ENCODE results near the gene PPM1F.
A peak's percentile ranks its signal among the peaks of the same experiment; 100 is the strongest.

The PPM1F gene

DNA sequence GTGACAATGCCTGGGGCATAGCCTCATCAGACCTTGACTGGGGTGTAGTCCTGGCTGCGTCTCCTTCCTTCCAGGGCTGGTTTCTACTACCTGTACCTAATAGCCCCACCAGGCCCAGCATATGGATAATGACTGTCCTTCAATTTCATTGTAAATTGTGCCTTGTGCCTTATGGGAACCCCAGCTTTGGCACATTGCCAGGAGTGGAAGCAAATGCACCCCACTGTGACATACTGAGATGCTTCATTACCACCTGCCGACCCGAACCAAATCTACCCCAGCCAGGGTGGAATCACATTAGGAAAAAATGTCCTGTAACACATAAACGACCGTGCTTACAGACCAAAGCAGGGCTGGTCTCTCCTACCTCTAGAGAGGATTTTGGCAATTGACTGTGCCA, 22.6 kb upstream of the PPM1F start:
- peak in 1 of 2 experiments; percentile 6 for DNase-seq

DNA sequence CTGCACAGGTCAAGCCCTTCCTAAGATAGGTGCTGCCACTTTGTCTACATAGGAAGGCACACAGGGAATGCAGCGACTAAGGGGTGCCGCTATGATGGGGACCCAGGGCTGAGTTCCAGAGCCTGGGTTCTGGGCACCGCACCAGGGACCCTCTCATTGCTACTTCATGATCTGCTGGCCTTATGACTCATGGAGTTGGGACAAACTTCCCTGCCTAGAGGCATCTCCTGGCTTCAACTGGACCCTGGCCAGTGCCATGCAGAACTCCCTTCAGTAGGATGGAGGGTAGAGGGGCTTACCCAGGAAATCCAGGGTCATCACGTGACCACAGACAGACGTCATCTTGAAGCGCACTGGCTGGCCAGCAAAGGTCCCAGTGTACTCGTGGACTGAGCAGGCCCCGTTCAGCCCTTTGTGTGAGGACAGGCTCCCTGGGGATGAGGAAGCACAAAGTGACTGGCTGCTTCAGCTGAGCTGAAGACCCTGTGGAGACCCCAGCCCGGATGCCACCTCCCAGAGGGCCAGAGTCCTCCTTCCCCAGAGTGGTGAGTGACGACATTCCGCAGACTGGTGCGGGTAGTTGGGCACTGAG, 21.5 kb upstream of the PPM1F start:
- DNase-seq = no peak

DNA sequence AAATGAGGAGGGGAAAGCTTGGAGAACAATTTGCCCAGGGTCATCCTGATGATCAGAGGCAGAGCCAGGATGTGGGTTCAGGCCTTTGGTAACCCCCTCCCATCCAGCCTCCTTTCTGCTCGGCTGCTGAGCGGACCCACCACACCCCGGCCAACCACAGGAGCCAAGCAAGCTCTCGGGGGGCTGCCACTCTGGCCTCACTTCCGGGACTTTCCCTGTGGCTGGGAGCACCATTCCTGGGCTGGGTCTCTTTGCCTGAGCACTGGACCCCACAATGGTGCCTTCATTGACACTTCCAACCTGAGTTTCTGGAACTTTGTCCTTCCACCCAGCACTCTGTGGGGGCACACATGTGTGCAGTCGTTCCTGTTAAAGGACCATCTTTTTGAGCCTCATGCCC, 20.2 kb upstream of the PPM1F start:
- DNase-seq = no peak

DNA sequence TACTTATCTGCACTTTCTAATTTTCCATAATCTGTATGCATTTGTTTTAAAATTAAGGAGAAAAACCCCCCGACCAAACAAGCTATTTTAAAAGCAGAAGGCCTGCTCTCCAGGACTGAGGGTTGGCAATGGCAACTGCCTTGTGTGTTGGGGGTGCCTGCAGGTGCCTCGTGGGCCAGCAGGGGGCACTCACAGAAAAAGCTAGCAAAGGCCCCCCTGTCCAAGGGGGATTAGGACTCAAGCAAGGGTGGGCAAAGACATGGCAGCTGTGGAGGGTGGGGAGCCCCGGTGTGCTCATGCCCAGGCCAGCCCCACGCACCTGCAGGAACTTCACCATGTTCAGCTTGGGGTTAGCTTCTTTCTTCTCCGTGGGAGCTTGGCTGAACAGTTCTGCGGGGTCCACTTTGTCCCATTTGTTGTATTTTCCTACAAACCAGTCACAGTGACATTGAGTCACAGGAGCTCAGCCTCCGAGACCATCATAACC, 19.7 kb upstream of the PPM1F start:
- no peak for DNase-seq

DNA sequence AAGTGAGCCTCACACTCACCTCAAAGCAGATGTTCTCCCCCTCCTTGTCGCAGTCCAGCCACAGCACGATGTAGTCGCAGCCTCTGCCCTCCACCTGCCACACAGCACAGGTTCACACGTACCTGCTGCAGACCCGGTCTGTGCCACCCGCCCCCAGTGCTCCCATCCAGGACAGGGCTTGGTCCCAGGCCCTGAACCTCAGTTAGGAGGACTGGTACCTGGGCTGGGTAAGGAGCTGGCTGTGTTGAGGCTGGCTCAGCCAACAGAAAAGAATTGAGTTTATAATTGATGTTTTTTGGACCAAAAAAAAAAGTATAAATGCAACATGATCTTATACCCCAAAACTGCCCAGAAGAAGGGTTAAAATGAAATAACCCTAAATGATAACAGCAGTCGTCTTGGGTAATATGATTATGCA, 19.2 kb upstream of the PPM1F start:
- no peak for DNase-seq

DNA sequence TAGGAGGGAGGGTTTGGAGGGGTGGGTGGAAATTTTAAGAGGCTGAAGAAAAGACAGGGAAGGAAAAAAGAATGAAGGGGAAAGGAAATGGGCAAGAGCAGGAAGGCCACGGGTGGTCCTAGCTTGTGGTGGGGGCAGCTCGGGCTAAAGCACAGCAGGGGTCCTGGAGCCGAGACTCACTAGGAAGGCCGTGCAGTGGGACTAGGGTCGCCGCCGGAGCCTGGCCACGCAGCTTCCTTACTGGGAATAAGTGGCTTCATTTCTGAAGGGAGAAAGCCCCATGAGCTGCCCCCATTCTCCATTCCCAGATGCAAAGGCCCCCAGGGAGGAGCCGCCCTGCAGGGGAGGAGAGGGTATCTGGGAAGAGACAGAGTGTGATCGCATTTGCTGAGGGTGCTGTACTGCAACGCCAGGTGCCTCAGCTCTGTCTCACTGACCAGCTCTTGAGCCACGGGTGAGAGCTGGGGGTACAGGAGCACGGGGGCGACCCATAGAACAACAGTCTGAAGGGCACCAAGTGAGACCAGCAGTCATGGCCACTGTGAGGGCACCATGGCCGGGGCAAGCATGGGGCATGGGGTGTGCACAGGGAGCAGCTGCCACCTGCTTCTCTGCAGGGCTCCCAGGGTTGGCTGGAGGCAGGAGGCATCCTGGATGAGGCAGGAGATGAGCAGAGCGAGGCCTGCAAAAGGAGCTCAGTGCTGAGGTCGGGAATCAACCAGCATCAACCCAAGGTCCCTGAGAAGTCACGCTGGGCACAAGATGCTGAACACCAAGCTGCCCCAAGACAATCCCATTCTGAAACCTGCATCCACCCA, 18.4 kb upstream of the PPM1F start:
- no peak for DNase-seq

DNA sequence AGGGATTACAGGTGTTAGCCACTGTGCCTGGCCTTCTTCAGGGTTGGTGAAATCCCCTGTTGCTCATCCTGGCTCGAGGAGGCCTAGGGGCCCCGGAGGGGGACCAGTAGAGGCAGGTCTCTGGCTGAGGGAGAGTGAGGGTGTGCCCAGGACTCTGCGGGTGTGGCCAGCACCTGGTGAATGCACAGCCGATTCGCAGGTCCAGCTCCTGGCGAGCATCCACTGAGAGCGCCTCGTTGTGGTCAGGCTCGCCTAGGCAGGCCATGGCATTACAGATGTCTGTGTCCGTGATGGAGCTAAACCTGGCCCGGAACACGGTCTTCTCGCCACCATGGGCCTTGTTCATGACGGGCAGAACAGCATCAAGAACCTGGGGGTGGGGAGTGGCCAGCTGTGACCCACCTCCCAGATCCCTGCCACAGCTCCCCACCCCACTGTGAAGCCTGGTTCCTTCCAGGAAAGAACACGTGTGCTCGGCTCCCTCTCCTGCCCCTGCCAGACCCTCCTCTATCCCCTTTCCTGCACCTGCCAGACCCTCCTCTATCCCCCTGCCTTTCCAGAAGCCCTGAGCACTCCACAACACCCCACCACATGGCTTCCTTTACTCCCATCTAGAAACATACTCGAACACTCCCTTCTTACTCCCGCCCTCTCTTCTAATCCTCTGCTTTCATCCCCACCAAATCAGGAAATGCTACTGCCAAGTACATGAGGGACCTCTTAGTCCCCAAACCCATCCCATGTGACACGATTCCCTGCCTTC, 17.6 kb upstream of the PPM1F start:
- DNase-seq = no peak

DNA sequence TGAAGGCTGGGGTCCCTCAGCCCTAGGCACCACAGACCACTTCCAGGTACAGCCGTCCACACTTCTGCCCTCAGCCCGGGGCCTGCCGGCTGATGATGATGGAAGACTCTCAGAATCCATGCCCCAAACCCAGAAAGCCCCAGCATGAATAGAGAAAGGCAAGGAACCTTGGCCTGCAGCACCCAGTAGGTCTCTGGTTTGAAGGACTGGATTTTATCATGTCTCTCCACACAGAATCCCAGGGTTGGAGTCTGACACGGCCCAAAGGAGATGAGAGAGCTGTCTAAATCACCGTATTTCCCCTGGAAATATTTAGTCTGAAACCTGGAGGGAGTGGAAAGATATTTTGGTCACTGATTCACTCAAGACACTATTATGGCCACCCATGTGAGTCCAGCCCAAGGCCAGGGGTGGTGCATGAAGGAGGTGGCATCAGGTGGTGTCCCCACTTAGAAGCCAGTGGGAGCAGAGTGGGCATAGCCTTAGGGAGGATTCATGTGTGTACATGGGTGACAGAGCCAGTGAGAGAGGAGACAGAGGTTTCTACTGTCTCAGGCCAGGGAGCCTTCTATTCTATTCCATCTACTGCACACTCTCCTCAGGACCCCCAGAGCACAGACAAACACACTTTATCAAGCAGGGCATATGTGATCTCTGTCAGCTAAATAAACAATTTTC, 15.9 kb upstream of the PPM1F start:
- DNase-seq = no peak

DNA sequence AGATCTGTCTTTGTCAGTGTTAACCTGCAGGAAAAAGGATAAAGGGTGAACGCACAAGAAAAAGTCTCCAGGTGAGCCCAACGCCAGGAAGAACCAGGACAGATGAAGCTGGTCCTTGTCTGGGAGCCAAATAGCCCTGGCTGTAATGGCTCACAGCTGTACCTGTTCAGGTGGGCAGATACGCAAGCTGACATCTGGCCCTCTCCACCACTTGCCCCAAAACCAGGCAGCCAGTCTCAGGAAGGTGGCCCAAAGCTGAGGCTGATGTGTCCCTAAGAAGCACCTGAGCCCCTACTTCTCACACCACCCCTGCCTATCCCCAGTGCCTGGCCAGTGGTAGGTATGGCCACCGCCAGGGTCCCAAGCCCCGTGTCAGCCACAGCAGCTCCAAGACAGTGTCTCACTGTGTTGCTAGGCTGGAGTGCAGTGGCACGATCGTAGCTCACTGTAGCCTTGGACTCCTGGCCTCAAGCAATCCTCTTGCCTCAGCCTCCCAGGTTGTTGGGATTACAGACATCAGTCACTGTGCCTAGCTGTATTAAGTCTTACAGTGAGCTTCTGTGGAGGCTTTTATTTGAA, 15.1 kb upstream of the PPM1F start:
- DNase-seq = no peak

DNA sequence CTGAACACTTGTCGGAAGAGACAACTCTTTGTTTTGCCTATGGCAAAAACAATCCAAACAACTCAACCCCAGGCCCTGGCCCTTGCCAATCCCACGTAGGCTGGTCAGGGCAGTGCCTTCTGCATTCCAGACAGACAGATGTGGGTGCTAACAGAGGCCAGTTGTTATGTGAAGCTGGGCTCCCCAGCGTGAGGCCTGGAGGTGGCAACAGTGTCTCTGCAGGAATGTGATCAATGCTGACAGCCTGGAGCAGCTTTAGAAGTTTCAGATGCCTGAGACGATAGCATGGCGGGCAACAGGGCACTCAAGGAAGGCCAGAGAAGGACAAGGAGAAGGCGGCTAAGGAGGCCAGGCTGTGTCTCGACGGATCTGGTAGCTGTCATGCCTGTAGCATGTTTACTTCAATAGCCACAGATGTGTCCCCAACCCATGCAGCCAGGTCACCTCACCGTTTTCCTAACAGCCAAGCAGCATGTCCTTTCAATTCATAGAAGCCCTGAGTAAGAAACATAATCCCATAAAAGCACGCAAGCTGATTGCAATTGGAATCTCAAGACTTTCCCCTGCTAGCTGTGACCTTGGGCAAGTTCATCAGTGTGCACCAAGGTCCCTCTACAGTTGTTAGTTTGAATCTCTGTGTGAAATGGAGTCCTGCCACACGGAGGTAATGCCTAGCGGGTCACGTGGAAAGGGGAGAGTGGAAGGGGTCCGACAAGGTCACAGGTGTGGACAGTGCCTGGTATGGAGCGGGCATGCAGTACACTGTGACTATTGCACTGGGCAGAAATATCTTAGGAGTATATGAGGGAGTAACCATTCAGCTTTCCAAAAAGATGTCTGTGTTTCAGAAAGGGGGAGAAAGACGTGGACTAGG, 14.2 kb upstream of the PPM1F start:
- DNase-seq = no peak

DNA sequence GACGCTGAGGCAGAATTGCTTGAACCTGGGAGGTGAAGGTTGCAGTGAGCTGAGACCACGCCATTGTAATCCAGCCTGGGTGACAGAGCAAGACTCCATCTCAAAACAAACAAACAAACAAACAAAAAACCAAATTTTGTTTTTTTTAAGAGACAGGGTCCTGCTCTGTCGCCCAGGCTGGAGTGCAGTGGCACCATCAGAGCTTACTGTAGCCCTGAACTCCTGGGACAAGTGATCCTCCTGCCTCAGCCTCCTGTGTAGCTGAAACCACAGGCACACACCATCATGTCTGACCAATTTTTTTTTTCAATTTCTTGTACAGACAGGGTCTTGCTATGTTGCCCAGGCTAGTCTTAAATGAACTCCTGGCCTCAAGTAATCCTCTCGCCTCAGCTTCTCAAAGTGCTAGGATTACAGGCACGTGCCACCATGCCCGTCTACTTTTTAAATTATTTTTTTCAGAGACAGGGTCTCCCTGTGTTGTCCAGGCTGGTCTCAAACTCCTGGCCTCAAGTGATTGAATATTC, 13.2 kb upstream of the PPM1F start:
- no peak for DNase-seq

DNA sequence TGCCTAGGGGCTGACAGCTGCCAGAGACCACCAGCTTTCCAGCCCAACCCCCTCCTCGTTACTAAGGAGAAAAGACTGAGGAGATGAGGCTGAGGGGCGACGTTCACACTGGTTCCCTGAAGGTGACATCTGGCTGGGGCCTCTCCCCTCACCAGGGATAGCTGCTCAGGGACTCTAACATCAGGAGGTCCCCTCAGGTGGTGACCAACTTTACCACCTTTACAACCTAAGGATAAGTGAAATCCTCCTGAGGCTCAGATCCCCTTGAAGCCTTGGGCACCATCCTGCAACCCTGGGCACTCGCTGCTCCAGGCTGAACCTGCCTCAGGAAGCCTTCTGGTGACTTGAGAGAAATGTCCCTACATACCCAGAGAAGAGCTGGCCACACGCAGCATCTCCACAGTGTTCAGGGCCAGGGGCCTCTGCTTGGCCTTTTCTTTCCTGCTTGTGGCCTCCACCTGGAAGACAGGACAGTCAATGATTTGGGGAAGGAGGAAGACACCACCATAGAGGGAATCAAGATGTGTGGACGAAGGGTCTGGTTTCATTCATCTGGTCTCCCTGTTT, 12.4 kb upstream of the PPM1F start:
- DNase-seq = no peak

DNA sequence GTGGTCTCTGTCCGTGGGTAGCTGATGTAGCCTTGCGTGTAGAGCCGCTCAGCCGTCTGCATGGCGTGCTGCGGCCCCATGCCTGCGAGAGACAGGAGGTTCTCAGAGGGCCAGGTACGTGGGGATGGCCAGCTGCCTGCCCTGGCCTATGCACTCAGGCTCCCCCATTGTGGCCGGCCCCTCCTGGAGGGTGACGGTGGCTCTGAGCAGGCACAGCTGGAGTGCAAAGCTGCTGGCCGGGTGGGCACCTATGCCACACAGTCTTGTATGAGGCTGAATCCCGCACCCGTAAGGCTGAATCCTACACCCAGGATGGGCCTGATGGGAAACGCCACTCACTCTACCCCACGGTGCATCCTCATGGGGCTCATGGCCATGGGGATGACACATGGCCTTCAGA, 11.6 kb upstream of the PPM1F start:
- no peak for DNase-seq

DNA sequence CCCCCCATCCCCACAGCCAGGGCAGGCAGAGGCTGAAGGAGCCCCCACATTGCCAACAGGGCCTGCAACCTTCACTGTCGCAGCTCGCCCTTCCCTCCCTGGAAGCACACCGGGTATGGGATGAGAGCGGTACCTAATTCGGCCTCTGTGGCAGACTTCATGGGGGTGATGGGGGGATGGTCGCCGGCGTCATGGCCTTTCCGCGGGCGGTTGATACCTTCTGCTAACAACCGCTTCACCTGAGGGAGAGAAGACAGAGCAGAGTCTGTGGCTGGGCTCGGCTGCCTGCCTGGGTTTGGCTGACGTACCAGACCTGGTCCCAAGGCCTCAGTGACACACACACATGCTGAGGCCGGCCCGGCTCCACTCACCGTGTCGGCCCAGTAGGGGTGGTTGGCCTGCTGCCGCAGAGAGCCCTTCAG, 11.2 kb upstream of the PPM1F start:
- no peak for DNase-seq

DNA sequence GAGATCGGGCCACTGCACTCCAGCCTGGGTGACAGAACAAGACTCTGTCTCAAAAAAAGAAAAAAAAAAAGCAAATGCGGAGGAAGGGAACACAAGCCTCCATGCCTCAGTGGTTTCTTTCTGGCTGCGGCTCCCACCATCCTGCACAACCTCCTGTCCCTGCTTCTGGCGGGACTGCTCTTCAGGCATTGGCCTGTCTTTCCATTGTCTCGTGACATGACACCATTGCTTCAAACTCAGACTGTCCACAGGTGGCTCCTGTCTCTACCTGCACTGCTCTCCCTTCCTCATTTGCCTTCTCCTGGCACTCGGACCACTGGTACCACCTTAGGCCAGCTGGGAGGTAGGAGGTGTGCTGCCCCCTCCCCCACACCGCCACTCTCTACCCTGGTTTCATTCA, 10.6 kb upstream of the PPM1F start:
- DNase-seq = no peak

DNA sequence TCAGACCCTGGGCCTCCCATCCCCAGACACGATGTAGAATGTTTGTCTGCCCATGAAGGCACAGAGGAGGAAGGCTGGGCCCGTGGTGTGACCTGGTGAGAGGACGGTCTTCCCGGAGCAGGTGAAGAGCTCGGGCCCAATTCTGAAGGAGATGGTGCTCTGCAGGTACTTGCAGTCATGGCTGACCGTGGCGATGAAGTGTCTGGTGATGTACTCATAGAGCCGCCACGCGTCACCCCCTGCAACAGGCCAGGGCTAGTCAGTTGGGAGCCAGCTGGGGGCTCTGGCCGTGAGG, 10.0 kb upstream of the PPM1F start:
- no peak for DNase-seq

DNA sequence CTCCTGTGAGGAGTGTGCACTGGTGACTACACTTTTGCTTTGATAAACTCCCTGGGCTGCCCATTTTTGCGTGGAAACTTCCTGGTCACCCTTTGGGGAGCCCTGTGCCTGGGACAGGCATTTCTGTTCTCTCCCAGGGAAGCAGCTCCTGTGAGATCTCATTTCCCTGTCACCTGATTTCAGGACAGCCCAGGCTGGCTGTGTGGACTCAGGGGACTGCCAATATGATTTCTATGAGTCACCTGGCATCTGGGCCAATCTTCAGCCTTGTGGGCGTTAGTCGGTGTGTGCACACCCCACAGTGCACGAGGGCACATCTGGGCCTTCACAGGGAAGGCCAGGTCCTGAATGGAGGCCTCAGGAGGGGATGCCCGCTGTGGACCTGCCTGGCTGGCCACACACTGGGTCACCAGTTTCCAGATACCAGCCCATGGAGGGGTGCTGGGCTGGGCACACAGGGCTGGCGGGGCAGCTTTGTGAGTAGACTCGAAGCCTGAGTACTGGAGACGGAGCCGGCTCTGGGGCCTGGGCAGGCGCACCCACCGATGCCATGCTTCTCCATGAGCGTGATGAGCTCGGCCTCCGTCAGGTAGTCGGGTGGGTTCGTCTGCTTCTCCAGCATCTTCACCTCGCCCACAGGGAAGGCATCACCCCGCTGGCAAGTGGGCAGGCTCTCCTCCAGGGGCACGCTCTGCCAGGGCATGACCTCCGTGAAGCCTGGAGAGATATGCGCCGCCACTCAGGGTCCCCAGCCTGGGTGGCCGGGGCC, 9.4 kb upstream of the PPM1F start:
- DNase-seq = no peak

DNA sequence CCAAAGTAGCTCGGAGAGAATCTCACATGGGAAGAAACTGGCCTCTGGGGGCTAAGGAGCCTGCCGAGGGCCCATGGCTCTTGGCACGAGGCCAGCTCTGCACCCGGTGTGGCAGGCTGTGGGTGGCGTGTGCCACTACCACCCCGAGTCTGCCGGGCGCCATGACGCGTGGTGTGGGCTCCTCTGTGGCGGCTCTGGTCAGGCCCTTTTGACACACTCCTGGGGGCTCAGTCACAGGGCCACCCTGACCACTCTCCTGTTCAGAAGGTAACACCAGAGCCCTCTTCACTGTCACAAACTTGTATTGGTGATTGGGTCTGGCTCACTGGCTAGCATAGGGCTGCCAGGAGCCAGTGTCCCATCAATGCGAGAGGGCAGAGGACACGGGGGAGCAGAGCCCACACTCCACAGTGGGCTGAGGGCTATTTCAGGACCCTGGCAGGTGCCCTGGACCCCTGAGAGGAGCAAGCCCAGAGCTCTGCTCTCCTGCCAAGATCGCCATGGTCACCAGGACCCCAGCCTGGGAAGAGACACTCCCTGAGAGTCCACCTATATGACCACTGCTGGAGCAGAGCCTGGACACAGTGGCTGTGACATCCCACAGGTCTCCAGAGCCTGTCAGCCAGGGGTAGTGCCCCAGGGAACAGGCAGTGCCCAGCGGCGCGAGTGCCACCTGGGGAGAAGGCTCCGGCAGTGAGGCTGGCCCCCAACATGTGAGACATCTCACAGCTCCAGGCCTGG, 8.6 kb upstream of the PPM1F start:
- DNase-seq = no peak

DNA sequence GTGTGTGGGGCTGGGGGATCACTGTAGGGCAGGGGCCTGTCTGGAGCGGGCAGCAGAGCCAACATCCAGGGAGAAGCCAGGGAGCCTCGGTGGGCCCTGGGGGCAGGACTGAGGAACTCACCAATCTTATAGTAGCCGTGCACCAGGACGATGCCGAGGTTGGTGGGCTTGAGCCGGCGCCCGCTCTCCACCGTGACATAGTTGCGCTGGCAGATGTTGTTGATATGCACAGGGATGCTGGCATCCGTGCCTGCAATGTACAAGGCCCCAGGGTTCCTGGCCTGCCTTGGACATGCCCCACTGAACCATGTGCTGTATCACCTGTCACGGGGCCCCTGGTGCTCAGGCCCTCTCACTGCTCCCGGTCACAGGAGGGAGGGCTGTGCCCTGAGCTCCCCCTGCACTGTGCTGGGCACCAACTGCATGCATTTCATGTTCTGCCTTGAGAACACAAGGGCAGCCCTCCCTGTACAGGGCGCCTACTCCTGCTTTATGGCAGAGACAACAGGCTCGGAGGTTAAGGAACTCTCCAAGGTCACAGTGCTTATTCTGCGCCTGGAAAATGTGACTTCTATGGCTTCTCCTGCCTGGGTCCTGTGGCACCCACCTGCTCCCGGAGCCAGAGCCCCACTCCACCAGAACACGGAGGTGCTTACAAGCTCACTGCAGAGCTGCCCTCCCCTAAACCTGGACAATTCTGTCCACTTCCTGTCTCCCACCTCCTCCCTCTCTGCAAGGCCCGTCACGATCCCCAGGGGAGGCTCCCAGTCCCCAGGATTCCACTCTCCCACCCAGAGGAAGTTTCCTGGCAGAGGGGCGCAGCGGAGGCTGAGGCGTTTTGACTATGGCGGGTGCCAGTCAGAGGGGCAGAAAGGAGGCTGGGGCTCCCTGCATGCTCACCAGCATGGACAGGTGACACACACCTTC, 7.8 kb upstream of the PPM1F start:
- no peak for DNase-seq

All from NCI-H2081 (cell line).